Measurements from ENCODE around the gene HTR7. TPM values are rescaled to one million over a fixed set of nuclear protein-coding genes. Genes with fewer than 3 reads are reported as not detected.

HTR7 gene
- polyA plus RNA-seq, 2 of the 4 experiments (the other 2 are of a cell fraction) = 0.04 to 0.05 TPM

DNA sequence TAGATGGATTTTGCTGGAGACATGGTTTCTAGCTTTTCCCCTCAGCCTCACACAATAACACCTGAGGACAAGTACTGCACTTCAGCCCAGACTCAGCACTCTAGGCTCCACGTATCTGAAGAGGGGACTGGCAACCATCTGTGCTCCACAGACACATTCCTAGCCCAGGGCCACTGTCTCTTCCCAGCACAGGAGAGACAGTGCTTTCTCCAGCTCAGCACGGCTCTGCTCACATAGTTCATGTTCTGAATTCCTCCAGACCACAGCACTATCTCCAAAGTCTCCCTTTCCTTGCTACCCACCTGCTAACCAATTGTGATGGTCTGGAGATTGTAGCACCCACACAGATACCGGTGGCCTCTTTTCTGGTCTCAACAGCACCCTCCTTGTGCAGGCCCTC, 114.5 kb downstream of the HTR7 start:
- H3K4me1 ChIP-seq = no peaks in the 10 kb centered on the region
- POLR2A ChIA-PET = no interaction called here
- no peak for FAIRE-seq
- CTCF ChIA-PET = interaction anchor here (0.8 to 1.2 kb wide), 3 partner anchors 114 to 120 kb away, joined by 3 to 4 read pairs (median 4); partner anchors contain the start of gene HTR7
- 3% methylated on average over 3 of the region's 3 CpGs for WGBS (ENCODE audit: missing lambda C conversion rate)
- no peak for DNase-seq (ENCODE audit: low read depth in 1 of 2, low spot score in 1 of 2)
- no peak for ATAC-seq
- no peak overlapping the region for H3K27ac ChIP-seq
- no peak overlapping the region for H3K4me2 ChIP-seq
- TF ChIP-seq PHF8 (IDR thresholded peaks at IDR 0.05; ENCODE audit: borderline replicate concordance, low read depth) = no peak
- TF ChIP-seq NR3C1 (IDR thresholded peaks at IDR 0.05) = no peak
- TF ChIP-seq, protein P1, sequence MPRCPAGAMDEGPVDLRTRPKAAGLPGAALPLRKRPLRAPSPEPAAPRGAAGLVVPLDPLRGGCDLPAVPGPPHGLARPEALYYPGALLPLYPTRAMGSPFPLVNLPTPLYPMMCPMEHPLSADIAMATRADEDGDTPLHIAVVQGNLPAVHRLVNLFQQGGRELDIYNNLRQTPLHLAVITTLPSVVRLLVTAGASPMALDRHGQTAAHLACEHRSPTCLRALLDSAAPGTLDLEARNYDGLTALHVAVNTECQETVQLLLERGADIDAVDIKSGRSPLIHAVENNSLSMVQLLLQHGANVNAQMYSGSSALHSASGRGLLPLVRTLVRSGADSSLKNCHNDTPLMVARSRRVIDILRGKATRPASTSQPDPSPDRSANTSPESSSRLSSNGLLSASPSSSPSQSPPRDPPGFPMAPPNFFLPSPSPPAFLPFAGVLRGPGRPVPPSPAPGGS (IDR thresholded peaks at IDR 0.05) = no peak
- TF ChIP-seq, protein P2, sequence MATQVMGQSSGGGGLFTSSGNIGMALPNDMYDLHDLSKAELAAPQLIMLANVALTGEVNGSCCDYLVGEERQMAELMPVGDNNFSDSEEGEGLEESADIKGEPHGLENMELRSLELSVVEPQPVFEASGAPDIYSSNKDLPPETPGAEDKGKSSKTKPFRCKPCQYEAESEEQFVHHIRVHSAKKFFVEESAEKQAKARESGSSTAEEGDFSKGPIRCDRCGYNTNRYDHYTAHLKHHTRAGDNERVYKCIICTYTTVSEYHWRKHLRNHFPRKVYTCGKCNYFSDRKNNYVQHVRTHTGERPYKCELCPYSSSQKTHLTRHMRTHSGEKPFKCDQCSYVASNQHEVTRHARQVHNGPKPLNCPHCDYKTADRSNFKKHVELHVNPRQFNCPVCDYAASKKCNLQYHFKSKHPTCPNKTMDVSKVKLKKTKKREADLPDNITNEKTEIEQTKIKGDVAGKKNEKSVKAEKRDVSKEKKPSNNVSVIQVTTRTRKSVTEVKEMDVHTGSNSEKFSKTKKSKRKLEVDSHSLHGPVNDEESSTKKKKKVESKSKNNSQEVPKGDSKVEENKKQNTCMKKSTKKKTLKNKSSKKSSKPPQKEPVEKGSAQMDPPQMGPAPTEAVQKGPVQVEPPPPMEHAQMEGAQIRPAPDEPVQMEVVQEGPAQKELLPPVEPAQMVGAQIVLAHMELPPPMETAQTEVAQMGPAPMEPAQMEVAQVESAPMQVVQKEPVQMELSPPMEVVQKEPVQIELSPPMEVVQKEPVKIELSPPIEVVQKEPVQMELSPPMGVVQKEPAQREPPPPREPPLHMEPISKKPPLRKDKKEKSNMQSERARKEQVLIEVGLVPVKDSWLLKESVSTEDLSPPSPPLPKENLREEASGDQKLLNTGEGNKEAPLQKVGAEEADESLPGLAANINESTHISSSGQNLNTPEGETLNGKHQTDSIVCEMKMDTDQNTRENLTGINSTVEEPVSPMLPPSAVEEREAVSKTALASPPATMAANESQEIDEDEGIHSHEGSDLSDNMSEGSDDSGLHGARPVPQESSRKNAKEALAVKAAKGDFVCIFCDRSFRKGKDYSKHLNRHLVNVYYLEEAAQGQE (IDR thresholded peaks at IDR 0.05) = no peak
- TF ChIP-seq, protein P3, sequence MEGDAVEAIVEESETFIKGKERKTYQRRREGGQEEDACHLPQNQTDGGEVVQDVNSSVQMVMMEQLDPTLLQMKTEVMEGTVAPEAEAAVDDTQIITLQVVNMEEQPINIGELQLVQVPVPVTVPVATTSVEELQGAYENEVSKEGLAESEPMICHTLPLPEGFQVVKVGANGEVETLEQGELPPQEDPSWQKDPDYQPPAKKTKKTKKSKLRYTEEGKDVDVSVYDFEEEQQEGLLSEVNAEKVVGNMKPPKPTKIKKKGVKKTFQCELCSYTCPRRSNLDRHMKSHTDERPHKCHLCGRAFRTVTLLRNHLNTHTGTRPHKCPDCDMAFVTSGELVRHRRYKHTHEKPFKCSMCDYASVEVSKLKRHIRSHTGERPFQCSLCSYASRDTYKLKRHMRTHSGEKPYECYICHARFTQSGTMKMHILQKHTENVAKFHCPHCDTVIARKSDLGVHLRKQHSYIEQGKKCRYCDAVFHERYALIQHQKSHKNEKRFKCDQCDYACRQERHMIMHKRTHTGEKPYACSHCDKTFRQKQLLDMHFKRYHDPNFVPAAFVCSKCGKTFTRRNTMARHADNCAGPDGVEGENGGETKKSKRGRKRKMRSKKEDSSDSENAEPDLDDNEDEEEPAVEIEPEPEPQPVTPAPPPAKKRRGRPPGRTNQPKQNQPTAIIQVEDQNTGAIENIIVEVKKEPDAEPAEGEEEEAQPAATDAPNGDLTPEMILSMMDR (IDR thresholded peaks at IDR 0.05) = no peak
- no peak for TF ChIP-seq HEYL (CRISPR knock-in tag; IDR thresholded peaks at IDR 0.05)
- TF ChIP-seq EP300 (IDR thresholded peaks at IDR 0.05) = no peak
- no peak for TF ChIP-seq JUN (IDR thresholded peaks at IDR 0.05)
- TF ChIP-seq HDAC2 (IDR thresholded peaks at IDR 0.05) = no peak
- no peak for TF ChIP-seq ZNF302 (CRISPR knock-in tag; IDR thresholded peaks at IDR 0.05)
- TF ChIP-seq ZFP36 (IDR thresholded peaks at IDR 0.05; ENCODE audit: borderline replicate concordance, partially characterized antibody) = no peak
- TF ChIP-seq FOSB (CRISPR knock-in tag; IDR thresholded peaks at IDR 0.05) = no peak
- TF ChIP-seq BHLHE40 (IDR thresholded peaks at IDR 0.05; ENCODE audit: low read depth, low read length) = no peak
- TF ChIP-seq MAFK (IDR thresholded peaks at IDR 0.05; ENCODE audit: partially characterized antibody) = no peak
- TF ChIP-seq, protein P4, sequence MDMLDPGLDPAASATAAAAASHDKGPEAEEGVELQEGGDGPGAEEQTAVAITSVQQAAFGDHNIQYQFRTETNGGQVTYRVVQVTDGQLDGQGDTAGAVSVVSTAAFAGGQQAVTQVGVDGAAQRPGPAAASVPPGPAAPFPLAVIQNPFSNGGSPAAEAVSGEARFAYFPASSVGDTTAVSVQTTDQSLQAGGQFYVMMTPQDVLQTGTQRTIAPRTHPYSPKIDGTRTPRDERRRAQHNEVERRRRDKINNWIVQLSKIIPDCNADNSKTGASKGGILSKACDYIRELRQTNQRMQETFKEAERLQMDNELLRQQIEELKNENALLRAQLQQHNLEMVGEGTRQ (IDR thresholded peaks at IDR 0.05) = no peak
- no peak for TF ChIP-seq CHD4 (IDR thresholded peaks at IDR 0.05; ENCODE audit: borderline replicate concordance)
- no peak for TF ChIP-seq EHMT2 (IDR thresholded peaks at IDR 0.05; ENCODE audit: low read depth)
- no peak for TF ChIP-seq ESRRA (IDR thresholded peaks at IDR 0.05; ENCODE audit: borderline replicate concordance, low read length)
- TF ChIP-seq HOXA7 (CRISPR knock-in tag; IDR thresholded peaks at IDR 0.05) = no peak
- H3K4me3 ChIP-seq = no peak overlapping the region
- no peaks in the 10 kb centered on the region for H3K9me3 ChIP-seq

DNA sequence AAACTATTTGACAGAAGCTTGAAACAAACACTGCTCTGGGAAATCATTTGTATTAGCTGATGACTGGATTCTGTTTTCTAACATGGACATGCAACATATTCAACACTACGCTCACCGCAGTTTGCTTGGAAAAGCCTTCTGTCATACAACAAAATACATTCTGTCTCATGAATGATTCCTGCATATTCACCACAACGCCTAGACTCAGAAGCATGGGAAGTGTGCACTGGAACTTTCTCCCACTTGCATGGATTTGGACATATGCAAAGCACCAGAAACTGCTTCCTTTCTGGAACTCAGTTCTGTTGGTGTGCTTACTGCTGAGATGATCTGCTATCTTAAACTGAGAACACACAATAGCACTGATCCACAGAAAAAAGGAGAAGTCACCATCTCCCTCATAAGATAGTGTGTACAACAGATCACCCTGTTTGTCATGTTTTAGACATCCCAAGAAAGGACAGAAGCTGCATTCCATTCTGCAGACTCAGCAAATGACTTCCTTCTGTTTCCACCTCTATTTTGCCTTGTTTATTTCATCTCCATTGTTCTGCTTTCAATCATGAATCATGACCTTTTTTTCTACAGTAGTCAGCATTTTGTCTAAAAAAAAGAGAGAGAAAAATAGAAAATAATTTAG, 115.8 kb downstream of the HTR7 start:
- H3K4me3 ChIP-seq = no peak overlapping the region
- 58% methylated on average over 3 of the region's 3 CpGs for WGBS (ENCODE audit: missing lambda C conversion rate)
- no peaks in the 10 kb centered on the region for H3K9me3 ChIP-seq
- TF ChIP-seq MAFK (IDR thresholded peaks at IDR 0.05; ENCODE audit: partially characterized antibody) = peak; percentile 93
- TF ChIP-seq HEYL (CRISPR knock-in tag; IDR thresholded peaks at IDR 0.05) = no peak
- no peak for TF ChIP-seq FOSB (CRISPR knock-in tag; IDR thresholded peaks at IDR 0.05)
- TF ChIP-seq ZFP36 (IDR thresholded peaks at IDR 0.05; ENCODE audit: borderline replicate concordance, partially characterized antibody) = no peak
- ChIA-PET POLR2A (no interaction called here), CTCF (interaction anchor here (0.6 to 1.0 kb wide), 2 partner anchors 121 to 130 kb away, joined by 3 to 4 read pairs; partner anchors contain the start of gene RPP30)
- no peak for FAIRE-seq
- H3K4me2 ChIP-seq = no peak overlapping the region
- no peak for ATAC-seq
- no peak for DNase-seq (ENCODE audit: low read depth in 1 of 2, low spot score in 1 of 2)
- no peak overlapping the region for H3K27ac ChIP-seq
- H3K4me1 ChIP-seq = no peaks in the 10 kb centered on the region

Data from A549 (cell line).